ENCODE measurements around the gene EBLN2. TPM values are rescaled to one million over a fixed set of nuclear protein-coding genes. Genes with fewer than 3 reads are reported as not detected.
A peak's percentile ranks its signal among the peaks of the same experiment; 100 is the strongest.

EBLN2 gene
- total RNA-seq, 1 donor = 6.2 TPM

DNA sequence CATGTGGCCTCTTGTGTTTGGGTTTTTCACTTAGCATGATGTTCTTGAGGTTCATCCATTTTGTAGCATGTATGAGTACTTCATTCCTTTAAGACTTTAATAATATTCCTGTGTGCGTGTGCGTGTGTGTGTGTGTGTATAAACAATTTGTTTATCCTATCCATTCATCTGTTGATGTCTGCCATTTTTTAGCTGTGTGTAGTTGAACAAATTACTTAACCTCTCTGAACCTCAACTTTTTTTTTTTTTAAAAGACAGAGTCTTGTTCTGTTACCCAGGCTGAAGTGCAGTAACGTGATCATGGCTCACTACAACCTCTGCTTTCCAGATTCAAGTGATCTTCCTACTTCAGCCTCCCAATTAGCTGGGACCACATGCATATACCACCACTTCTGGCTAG is 47.3 kb downstream of the EBLN2 start:
- Histone ChIP-seq H3K27ac (ENCODE audit: low read depth, low read length) (no peak overlapping the region), H4K20me1 (ENCODE audit: insufficient read depth, low read length) (no peaks in the 10 kb centered on the region), H3K4me3 (ENCODE audit: insufficient read depth, low read length) (no peak overlapping the region), H2AFZ (ENCODE audit: low read length) (no peak overlapping the region), H3K27me3 (ENCODE audit: insufficient read depth, low read length) (peaks cover under 1% of the 10 kb centered on the region), H3K79me2 (ENCODE audit: insufficient read depth, low read length) (no peaks in the 10 kb centered on the region), H3K36me3 (ENCODE audit: insufficient read depth, low read length) (no peaks in the 10 kb centered on the region), H3K4me1 (ENCODE audit: insufficient read depth, low read length) (no peaks in the 10 kb centered on the region), H3K4me2 (ENCODE audit: insufficient read depth, low read length) (no peak overlapping the region), H3K9me3 (ENCODE audit: low read depth, low read length) (no peaks in the 10 kb centered on the region)
- DNase-seq (ENCODE audit: insufficient read length, low spot score, missing footprints) = no peak
- TF ChIP-seq, protein P1, sequence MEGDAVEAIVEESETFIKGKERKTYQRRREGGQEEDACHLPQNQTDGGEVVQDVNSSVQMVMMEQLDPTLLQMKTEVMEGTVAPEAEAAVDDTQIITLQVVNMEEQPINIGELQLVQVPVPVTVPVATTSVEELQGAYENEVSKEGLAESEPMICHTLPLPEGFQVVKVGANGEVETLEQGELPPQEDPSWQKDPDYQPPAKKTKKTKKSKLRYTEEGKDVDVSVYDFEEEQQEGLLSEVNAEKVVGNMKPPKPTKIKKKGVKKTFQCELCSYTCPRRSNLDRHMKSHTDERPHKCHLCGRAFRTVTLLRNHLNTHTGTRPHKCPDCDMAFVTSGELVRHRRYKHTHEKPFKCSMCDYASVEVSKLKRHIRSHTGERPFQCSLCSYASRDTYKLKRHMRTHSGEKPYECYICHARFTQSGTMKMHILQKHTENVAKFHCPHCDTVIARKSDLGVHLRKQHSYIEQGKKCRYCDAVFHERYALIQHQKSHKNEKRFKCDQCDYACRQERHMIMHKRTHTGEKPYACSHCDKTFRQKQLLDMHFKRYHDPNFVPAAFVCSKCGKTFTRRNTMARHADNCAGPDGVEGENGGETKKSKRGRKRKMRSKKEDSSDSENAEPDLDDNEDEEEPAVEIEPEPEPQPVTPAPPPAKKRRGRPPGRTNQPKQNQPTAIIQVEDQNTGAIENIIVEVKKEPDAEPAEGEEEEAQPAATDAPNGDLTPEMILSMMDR (IDR thresholded peaks at IDR 0.05; ENCODE audit: extremely low read depth, low read depth, low read length) = no peak

DNA sequence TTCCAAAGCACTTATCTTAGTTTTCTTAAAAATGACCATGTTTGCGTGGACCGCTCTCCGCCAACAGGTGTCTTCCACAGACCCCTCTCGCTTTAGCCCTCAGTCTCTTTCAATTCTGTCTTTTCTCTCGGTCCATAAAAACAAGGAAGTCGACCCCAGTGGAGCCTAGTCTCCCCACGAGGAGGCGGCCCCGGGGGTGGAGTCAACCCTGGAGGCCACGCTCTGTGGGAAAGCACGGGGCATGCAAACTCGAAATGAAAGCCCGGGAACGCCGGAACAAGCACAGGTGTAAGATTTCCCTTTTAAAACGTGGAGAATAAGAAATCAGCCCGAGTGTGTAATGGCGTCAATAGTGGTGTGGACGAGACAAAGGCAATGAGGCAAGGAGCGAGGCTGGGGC is 49.1 kb downstream of the EBLN2 start:
- no peak overlapping the region for H2AFZ ChIP-seq (ENCODE audit: low read length)
- H3K36me3 ChIP-seq (ENCODE audit: insufficient read depth, low read length) = no peaks in the 10 kb centered on the region
- H3K27me3 ChIP-seq (ENCODE audit: insufficient read depth, low read length) = no peaks in the 10 kb centered on the region
- DNase-seq (ENCODE audit: insufficient read length, low spot score, missing footprints) = no peak
- H3K9me3 ChIP-seq (ENCODE audit: low read depth, low read length) = no peaks in the 10 kb centered on the region
- H3K27ac ChIP-seq (ENCODE audit: low read depth, low read length) = no peak overlapping the region
- H4K20me1 ChIP-seq (ENCODE audit: insufficient read depth, low read length) = no peaks in the 10 kb centered on the region
- no peaks in the 10 kb centered on the region for H3K4me1 ChIP-seq (ENCODE audit: insufficient read depth, low read length)
- TF ChIP-seq, protein P1 (IDR thresholded peaks at IDR 0.05; ENCODE audit: extremely low read depth, low read depth, low read length) = no peak
- no peak overlapping the region for H3K4me3 ChIP-seq (ENCODE audit: insufficient read depth, low read length)
- H3K4me2 ChIP-seq (ENCODE audit: insufficient read depth, low read length) = no peak overlapping the region
- H3K79me2 ChIP-seq (ENCODE audit: insufficient read depth, low read length) = no peaks in the 10 kb centered on the region

Small RNA genes lying within 50 kb of the gene (small RNA-seq; reads per million reads assigned to genes)
- gene RNU2-64P (2.8 reads per million, percentile 76 among the genes with 10 or more reads in this experiment), gene RNU6-557P (not detected), gene RNU7-19P (not detected)

Other genes with a start within 250 kb of the EBLN2 start
- 19.2 TPM in 2 replicates for gene SHQ1, start 213.2 kb upstream of the EBLN2 start, total RNA-seq
- gene GXYLT2, start 173.6 kb upstream of the EBLN2 start, total RNA-seq = 75.1 and 77.4 TPM in 2 replicates
- 83.7 and 84.3 TPM in 2 replicates for gene PPP4R2, start 64.8 kb upstream of the EBLN2 start, total RNA-seq

Measured in osteoblast (primary cell).